ENCODE data around the gene PRCD. TPM values are rescaled to one million over a fixed set of nuclear protein-coding genes. Genes with fewer than 3 reads are reported as not detected.

Gene PRCD
- total and polyA plus RNA-seq, 3 donors from 2014 or later = 3.2 to 4.6 (median 3.8) TPM

GRCh38 chr17:76586741-76587487 lies 47.1 kb downstream of the PRCD start:
- 42 to 55% methylated on average over 14 to 17 of the region's 17 CpGs for WGBS, 2 donors
- intact Hi-C loops (cut with DNase I; ENCODE audit: low total_unique reads) = no loop called here
- Histone ChIP-seq H3K9me3 (no peaks in the 10 kb centered on the region), H3K27ac (no peak overlapping the region), H3K36me3 (ENCODE audit: low read depth, missing control alignments) (no peaks in the 10 kb centered on the region), H3K27me3 (no peaks in the 10 kb centered on the region), H3K4me1 (peaks cover 17% of the 10 kb centered on the region), H3K4me3 (no peak overlapping the region)
- TF ChIP-seq CTCF (IDR thresholded peaks at IDR 0.05) (no peak), POLR2A (IDR thresholded peaks at IDR 0.05) (no peak)
- no peak for DNase-seq

- H3K27me3 ChIP-seq = no peaks in the 10 kb centered on the region
- intact Hi-C loops (cut with DNase I; ENCODE audit: low total_unique reads) = no loop called here
- DNase-seq = peak; percentile 61
These were observed 48.3 kb downstream of the PRCD start for GRCh38 chr17:76588182-76588581.

GRCh38 chr17:76593384-76593826 lies 53.6 kb downstream of the PRCD start:
- no peaks in the 10 kb centered on the region for H3K9me3 ChIP-seq
- 79 to 81% methylated on average over 8 of the region's 8 CpGs for WGBS, 2 donors
- H3K27ac ChIP-seq = no peak overlapping the region
- H3K4me1 ChIP-seq = no peaks in the 10 kb centered on the region
- no peaks in the 10 kb centered on the region for H3K27me3 ChIP-seq
- no peak overlapping the region for H3K4me3 ChIP-seq
- no peaks in the 10 kb centered on the region for H3K36me3 ChIP-seq (ENCODE audit: low read depth, missing control alignments)
- intact Hi-C loops (cut with DNase I; ENCODE audit: low total_unique reads) = no loop called here
- no peak for TF ChIP-seq POLR2A (IDR thresholded peaks at IDR 0.05)
- TF ChIP-seq CTCF (IDR thresholded peaks at IDR 0.05) = no peak
- no peak for DNase-seq

More at GRCh38 chr17:76588182-76588581, 48.3 kb downstream of the PRCD start:
- Histone ChIP-seq H3K27ac (no peak overlapping the region), H3K4me3 (no peak overlapping the region), H3K4me1 (peaks cover 17% of the 10 kb centered on the region), H3K9me3 (no peaks in the 10 kb centered on the region), H3K36me3 (ENCODE audit: low read depth, missing control alignments) (no peaks in the 10 kb centered on the region)
- TF ChIP-seq POLR2A (IDR thresholded peaks at IDR 0.05) (no peak), CTCF (IDR thresholded peaks at IDR 0.05) (no peak)

GRCh38 chr17:76593959-76594358 lies 54.1 kb downstream of the PRCD start:
- 85 to 89% methylated on average over 4 of the region's 4 CpGs for WGBS, 2 donors
- no peaks in the 10 kb centered on the region for H3K9me3 ChIP-seq
- no peaks in the 10 kb centered on the region for H3K27me3 ChIP-seq
- H3K36me3 ChIP-seq (ENCODE audit: low read depth, missing control alignments) = no peaks in the 10 kb centered on the region
- H3K27ac ChIP-seq = no peak overlapping the region
- no peaks in the 10 kb centered on the region for H3K4me1 ChIP-seq
- intact Hi-C loops (cut with DNase I; ENCODE audit: low total_unique reads) = no loop called here
- H3K4me3 ChIP-seq = no peak overlapping the region
- TF ChIP-seq POLR2A (IDR thresholded peaks at IDR 0.05) (no peak), CTCF (IDR thresholded peaks at IDR 0.05) (no peak)
- no peak for DNase-seq

GRCh38 chr17:76594690-76595089 lies 54.8 kb downstream of the PRCD start:
- intact Hi-C loops (cut with DNase I; ENCODE audit: low total_unique reads) = no loop called here
- no peak overlapping the region for H3K27ac ChIP-seq
- TF ChIP-seq CTCF (IDR thresholded peaks at IDR 0.05) = no peak
- TF ChIP-seq POLR2A (IDR thresholded peaks at IDR 0.05) = no peak
- no peaks in the 10 kb centered on the region for H3K36me3 ChIP-seq (ENCODE audit: low read depth, missing control alignments)
- H3K4me3 ChIP-seq = no peak overlapping the region
- H3K4me1 ChIP-seq = no peaks in the 10 kb centered on the region
- H3K27me3 ChIP-seq = no peaks in the 10 kb centered on the region
- no peaks in the 10 kb centered on the region for H3K9me3 ChIP-seq
- WGBS, 2 donors = 81 to 84% methylated on average over 3 of the region's 3 CpGs
- no peak for DNase-seq

Measured in testis (tissue), 3 donors.